CD4-positive, alpha-beta T cell treated with Interleukin-6 for 4 hours (primary cell): ENCODE data around the gene NKX1-2.

Experiments used
- DNase-seq: peaks from one replicate; pipeline ENCODE4 v3.0.0-alpha.2; 2020; ENCODE audit warnings: mixed read lengths

Gene NKX1-2

DNA sequence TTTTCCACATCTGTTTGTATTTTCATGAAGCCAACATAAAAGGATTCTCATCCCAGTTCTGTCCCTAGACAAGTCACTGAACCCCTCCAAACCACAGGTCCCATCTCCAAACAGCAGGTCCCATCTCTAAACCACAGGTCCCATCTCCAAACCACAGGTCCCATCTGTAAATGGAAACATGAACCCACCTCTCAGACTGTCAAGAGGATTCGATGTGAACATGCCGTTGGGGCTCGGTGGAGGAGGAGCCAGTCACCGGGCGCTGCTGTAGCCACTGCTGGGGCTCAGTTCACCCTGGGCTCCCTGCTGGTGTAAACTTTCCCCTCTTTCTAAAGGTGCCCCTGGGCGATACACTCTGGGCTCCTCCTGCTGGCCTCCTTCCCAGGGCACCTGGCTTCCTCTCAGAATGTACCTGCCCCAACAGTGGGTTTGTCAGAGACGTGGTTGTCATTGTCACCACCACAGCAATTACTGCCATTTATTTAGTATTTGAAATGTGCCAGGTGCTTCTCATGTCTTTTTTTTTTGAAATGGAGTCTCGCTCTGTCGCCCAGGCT lies 24.8 kb upstream of the NKX1-2 start:
- DNase-seq = no peak

DNA sequence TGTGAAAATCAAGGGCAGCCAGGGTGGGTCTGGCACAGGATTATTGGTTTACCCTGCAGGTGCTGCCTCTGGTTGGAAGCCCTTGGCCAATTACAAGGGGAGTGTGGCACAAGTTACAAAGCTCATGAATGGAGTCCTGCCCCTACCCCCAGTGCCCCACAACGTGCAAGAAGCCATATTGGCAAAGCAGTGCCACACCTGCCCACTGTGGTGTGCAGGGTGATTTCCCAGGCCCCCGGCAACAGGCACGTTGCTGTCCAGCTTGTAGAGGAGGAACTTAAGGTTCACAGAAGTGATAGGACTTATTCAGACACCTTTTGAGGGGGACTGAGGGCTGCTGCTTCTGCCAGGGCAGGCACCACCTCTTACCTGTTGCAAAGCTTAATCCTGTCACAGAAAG lies 23.2 kb upstream of the NKX1-2 start:
- no peak for DNase-seq

DNA sequence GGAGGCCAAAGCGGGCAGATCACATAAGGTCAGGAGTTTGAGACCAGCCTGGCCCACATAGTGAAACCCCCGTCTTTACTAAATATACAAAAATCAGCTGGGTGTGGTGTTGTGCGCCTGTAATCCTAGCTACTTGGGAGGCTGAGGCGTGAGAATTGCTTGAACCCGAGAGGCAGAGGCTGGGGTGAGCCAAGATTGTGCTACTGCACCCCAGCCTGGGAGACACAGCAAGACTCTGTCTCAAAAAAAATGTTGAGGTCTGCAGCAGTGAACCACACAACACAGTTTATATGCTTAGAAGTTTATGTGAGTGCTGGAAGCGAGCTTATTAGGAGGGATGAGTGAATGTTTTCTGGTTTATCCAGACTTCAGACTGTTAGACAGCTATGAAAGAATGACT lies 22.2 kb upstream of the NKX1-2 start:
- DNase-seq = no peak

DNA sequence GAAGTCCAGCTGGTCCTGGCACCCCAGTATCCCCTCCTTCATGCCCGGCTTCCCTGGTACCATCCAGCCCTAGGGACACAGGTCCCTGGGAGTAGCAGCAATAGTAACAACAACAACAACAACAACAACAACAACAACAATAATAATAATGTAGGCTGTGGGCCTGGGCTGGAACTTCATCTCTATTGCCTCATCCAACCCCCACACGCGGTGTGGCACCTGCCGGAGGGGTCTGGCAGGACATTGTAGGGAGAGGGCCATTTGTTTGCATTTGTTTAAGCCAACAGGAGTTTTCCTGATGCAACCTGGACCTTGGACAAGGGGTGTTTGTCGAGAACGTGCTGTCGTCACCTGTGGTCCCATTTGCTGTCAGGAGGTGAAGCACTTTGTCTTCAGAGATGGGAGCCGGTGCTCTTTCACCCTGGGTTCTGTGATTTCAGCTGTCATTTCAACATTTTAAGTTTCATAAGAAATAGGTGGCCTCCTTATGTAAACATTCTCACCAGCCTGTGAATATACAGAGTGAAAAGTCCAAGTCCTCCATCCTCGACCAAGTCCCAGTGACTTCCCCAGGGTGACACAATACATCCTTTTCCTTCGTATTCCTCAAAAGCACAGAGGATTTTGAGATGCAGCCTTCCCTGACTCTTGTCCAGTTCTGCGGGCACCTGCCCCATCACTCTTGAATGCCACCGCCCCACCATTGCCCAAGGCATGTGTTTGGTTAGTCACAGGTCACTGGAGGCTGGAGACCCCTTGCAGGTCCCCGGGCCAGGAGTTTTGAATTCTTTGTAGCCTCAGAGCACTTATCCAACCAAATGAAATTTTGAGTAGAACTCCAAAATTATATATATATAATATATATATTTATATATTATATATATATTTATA lies 21.0 kb upstream of the NKX1-2 start:
- DNase-seq = no peak

DNA sequence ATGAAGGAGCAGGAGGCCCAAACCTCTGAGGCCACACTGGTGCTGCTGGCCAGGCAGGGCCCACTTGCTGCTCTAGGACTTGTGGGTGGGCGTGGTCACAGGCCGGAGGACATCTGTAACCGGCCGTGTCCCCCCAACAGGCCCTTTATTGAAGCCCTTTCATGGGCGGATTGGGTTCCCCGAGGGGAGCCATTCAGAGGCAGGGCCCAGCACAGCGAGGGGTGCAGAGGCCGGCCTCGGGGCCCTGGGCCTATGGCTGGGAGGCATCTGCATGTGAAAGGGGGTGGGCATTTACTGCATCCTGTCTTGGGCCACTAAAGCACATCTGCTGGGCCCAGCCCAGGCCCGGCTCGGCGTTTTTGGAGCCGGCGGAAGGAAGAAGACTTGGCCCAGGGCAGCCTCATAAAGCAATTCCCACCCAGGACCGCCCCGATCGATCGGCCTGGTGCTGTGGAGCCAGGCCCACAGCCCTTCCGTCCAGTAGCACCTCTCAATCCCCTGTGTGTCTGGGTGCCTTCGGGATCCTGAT lies 20.2 kb upstream of the NKX1-2 start:
- DNase-seq = no peak

DNA sequence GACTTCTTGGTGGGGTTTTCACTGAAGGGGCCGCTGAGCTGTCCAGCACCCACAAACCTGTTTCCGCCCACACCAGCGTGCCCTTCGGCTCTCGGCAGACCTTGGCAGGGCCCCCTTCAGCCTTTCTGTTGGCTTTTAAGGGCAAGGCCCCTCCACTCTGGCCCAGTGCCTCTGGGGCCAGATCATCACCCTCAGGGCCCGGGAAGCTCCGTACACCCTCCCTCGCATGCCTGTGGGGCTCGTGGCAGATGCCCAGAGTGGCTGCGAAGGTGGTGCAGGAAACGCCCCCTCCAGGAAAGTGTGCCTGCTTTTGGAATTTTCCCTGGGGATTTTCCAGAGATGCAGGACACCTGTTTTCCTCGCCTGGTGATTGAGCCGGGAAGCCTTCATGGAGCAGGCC lies 18.8 kb upstream of the NKX1-2 start:
- no peak for DNase-seq

DNA sequence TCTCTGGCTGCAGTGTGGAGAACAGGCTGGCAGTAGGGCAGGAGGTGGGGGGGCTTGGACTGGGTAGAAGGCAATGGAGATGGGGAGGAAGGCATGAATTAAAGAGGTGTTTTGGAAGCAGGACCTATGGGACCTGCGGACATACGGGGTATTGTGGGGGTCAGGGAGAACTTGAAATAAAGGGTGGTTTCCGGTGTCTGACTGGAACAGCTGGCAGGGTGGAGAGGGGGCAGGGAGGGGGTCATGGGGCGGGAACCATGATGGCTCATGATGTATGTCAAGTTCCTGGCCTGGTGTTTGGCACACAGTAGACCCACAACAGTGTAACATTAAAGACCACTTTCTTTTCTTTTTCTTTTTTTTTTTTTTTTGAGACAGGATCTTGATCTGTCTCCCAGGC lies 17.3 kb upstream of the NKX1-2 start:
- no peak for DNase-seq

DNA sequence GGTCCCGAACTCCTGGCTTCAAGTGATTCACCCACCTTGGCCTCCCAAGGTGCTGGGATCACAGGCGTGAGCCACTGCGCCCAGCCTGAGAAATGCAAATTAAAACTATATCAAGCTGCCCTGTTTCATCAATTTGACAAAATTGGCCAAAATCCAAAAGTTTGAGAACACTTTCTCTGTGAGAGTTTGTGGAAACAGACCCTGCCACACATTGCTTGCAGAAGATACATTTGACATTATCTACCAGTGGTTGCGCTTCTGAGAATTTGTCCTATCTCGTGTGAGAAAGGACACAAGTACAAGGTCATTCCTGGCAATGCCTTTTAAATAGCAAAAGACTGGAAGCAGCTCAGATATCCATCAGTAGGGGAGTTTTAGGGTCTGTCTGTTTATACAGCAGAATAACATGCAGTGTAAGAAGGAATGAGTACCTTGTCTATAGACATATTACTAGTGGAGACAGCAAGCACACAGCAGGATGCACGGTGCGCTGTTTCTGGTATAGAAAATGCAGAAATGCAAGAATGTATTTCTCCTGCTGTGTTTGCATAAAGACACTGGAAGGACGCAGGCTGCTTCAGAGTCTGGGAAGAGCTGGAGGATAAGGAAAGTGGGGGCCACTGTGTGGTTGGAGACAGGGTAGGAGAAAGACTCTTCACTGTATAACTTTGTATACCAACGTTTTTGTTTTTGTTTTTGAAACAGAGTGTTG lies 16.1 kb upstream of the NKX1-2 start:
- no peak for DNase-seq

DNA sequence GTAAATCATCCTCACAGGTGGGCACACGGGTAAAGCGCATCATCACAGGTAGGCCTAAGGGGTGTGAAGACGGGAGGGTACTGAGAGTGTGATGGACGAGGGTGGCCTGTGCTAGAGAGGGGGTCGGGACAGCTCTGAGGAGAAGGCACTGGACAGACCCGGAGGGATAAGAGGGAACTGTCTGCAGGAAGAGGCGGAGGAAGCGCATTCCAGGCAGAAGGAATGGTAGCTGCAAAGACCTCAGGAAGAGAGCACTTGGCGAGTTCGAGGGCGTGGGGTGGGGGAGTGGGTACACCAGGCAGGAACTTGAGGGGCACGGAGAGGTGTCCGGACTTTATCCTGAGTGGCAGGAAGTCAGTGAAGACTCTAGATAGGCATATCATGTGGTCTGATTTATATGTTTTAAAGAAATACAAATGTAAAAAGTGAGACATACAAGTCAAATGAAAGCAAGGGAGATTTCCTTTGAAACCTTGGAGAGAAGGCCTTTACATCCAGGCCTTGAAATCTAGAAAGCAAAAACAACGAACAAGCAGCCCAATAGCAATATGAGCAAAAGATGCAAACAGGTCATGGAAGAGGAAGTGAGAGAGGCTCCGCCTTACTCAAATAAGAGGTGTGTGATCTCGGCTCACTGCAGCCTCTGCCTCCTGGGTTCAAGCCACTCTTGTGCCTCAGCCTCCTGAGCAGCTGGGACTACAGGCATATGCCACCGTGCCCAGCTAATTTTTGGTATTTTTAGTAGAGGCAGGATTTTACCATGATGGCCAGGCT lies 15.4 kb upstream of the NKX1-2 start:
- DNase-seq = peak; percentile 19

DNA sequence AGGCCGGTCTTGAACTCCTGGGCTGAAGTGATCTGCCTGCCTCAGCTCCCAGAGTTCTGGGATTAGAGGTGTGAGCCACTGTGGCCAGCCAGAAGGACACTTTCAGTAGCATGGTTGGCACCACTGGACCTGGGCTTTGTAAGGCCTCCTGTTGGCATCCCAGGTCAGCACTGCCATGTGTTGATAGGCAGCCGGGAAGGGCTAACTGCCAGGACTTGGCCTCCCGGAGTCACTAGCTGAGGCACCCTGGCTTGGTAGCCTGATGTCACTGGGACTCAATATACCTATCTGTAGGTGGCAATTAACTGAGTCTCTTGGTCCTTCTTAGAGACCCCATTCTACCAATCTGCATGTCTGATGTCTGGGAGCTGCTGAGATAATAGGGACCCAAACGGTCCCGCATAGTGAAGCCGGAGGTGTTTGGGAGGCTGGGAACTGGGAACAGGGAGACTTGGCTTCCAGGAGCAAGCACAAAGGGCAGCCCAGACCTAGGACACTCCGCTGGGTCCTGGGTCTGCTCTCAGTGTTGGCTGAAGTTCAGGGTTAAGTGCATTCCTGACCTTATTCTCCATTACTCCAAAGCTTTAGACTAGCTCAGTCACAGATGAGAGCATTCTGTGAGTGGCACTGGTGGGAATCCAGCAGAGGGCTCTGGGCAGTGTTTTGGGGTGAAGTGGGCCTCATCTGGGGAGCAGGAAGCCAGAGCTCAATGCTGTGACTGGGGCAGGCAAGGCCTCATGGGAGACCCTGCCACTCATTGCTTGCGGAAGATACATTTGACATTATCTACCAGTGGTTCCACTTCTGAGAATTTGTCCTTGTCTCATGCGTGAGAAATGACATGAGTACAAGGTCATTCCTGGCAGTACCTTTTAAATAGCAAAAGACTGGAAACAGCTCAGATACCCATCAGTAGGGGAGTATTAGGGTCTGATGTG lies 14.5 kb upstream of the NKX1-2 start:
- no peak for DNase-seq

DNA sequence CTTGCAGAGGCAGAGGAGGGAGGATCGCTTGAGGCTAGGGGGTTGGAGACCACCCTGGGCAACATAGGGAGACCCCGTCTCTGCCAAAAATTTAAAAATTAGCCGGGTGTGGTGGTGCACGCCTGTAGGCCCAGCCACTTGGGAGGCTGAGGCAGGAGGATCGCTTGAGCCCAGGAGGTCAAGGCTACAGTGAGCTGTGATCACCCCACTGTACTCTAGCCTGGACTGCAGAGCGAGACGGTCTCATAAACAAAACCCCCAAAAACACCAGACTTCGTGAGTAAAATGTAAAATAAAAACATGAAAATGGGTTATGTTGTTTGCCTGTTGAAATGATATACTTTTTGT lies 12.5 kb upstream of the NKX1-2 start:
- no peak for DNase-seq

DNA sequence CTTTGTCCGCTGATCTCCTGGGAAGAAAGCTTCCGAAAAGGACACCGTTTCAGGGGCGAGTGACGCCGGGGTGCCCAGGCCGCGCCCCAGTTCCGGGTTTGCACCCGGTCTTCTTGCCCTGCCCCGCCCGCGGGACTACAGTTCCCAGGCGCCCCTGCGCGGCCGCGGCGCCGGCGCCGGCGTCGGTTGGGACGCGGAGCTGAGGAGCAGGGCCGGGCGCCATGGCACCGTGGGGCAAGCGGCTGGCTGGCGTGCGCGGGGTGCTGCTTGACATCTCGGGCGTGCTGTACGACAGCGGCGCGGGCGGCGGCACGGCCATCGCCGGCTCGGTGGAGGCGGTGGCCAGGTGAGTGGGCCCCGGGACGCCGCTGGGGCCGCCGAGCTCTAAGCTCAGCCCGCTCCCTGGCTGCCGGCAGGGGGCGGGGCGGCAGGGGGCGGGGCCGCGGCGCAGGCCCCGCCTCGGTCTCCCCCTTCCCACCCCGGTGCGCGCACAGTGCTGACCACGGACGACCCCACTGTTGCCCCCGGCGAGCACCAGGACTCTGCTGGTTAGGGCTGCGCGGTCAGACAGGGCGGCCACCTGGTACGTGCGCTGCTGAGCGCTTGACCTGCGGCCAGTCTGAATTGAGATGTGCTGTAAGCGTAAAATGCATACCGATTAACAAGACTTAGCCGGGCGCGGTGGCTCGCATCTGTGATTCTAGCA lies 12.0 kb upstream of the NKX1-2 start, which contains the start of gene LHPP:
LHPP (plus strand) TSS at position 182 of the 706 bp plus-strand sequence; CDS start at position 222, 40 bp downstream.
- DNase-seq = peak; percentile 90

DNA sequence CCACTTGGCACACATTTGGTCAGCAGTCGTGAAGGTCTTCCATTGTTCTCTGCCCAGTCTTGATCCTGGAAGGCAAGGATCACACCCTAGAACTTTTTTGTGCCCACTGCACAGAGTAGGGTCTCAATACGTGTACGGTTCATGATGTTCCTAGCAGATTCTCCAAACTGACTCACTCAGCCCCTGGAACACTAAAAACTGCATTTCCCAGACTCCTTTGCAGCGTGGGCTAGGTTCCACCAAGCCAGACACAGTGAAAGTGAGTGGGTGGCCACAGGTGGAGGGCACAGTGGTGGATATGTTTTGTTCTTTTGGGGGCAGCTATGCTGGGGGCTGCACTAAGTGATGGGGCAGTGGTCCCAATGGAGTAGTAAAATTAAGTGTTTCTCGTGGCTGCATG lies 10.3 kb upstream of the NKX1-2 start:
- DNase-seq = no peak

DNA sequence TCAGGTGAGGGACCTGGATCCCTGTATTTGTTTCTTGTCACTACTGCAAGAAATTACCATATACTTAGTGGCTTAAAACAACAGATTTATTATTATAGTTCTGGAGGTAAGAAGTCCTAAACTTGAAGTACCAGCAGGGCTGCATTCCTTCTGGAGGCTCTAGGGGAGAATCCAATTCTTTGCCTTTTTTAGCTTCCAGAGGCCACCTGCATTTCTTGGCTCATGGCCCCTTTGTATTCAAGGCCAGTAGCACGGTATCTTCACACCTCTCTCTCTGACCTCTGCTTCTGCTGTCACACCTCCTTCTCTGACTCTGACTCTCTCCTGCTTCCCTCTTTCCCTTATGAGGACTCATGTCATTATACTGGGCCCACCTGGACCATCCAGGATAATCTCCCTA lies 9.6 kb upstream of the NKX1-2 start:
- DNase-seq = no peak

DNA sequence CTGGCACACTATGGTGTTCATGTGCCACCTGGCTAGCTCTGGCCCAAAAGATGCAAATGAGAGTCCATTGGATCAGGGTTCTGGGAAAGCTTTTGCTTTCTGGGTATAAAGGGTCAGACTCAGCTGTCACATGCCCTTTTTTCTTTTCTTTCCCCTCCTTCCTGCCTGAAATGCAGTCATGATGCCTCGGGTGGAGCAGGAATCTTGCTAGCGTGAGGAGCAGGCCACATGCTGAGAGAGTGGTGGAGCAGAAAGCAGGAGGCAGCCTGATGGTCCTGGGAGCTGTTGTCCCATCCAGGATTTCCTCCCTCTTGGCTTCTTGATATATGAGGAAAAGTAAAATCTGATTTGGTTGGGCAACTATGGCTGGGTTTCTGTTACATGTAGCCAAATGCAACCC lies 9.1 kb upstream of the NKX1-2 start:
- no peak for DNase-seq

DNA sequence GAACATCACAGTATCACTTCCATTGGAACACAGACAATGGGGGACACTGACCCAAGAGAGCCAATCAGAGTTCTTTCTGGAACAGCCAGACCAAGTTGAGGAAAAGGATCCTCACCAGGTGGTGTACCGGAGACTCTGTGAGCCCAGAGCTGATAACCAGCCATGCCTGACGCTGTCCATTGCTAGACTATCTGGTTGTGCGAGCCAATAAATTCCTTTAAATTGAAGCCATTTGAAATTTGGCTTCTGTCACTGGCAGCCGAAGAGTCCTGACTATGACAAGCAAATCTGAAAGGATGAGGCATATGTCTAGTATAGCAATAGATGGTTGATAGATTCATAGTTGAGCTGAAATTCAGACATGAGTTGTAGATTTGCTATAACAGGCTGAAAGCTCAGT lies 8.6 kb upstream of the NKX1-2 start:
- DNase-seq = no peak

DNA sequence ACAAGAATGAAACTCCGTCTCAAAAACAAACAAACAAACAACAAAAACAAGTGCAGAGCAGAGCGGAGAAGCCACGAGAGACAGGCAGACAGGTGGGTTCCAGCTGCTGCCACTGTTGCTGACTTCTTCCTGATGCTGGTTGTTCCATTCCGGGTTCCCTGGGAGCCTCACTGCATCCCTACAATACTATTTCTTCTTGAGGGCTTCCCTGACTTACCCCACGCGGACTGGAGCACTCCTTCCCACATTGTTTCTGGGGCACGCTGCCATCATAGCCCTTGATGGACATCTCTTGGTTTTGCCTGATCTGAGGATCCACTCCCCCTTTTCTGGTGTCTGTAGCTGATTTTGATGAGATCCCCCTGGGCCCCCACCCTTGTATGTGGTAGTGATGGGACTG lies 5.6 kb upstream of the NKX1-2 start:
- no peak for DNase-seq

DNA sequence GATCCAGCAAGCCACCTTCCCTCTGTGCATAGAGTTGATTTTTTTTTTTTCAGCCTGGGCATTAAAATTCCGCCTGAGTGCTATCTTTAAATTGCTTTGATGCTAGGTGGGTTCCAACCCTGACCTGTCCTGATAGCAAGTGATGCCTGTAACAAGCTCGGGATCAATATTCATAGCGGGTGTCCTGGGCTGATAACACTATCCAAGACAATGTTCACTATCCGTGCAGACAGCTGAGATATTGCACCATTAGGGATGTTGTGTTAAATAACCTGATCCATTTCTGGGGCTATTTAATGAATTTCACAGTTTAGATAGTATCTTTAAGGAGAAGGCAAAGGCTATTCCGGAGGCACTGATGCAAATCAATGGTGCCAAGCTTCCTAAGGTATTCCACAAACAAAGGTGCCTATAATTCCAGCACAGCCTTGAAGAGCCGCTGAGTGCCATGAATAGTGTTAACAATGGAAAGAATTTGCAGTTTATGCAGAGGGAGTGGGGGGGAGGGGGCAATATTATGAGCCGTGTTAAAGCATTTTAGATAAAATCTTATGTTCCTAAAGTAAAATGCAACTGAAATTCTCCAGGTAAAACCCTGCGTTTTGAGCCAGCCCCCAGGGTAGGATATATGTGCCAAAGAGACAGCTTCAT lies 4.2 kb upstream of the NKX1-2 start:
- DNase-seq = no peak

DNA sequence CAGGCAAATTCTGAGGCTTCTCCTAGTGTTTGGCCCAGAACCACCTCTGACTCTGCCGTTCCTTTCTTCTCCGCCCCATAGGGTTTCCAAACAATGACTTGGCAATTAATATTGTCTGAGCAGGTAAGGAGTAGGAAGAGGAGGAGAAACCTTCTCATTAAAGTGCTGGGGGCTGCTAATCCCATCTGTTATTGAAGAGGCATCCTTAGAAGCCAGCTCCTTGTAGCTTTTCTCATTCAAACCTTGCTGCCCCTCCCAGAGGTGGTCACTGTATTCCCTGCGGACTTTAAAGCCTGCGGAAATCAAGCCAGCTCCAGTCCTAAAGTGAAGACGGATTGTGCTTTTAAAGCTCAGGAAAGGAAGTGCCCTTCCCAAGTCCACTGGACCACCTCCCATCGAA lies 1.4 kb upstream of the NKX1-2 start:
- DNase-seq = no peak

DNA sequence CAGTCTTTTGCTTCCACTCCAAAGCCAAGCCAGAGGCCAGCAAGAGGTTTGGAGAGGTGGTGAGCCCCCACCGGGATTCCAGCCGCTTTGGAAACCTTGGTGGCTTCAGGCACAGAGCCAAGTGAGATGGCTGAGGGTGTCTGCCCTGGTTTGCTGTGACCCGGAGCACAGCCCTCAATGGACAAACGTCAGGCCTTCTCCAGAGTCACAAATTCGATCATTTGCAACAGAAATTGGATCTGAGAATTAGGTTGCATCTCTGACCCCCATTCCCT lies 885 bp upstream of the NKX1-2 start:
- DNase-seq = no peak
